ENCODE results near the gene TP53TG3E. TPM values are rescaled to one million over a fixed set of nuclear protein-coding genes. Genes with fewer than 3 reads are reported as not detected.
A peak's percentile ranks its signal among the peaks of the same experiment; 100 is the strongest.
"Not testable (repeated sequence)": the region's sequence is repeated elsewhere in the genome, so short reads cannot be mapped to it uniquely, and the experiment has no call there.

TP53TG3E gene, protein sequence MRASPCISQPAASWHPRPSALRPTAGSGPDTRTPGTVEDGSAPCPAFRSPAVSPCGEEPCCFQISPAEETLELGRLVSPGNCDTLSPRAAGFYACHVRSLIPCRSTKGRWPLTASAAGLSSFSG
- total RNA-seq (not detected), polyA plus RNA-seq (not detected)
- long read RNA-seq, donor 1 = 0 reads
- long read RNA-seq, donor 2 = 0 reads

DNA sequence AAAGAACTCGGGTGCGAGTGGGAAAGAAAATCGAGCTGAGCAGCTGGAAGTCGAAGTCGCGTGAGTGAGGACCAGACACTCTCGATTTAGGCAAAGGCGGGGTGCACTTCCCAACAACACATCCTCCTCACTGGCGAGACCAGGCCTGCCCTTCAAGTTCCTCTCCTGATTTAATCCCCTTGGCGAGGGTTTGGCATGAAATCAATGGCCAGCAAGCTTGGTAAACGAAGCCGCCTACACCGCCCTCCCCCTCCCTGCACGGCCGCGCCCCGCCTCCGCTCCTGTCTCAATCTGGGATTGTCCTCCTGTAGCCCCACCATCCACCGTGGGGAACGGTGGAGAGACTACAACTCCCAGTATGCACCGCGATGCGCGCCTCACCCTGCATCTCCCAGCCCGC is at the start of gene TP53TG3E:
Gene TP53TG3E (plus strand): TSS at position 301 of the 400 bp plus-strand sequence. CDS start 68 bp downstream, at position 369.
- H3K9me3 ChIP-seq; H3K27ac ChIP-seq; ATAC-seq; H3K4me1 ChIP-seq; DNase-seq; H3K36me3 ChIP-seq (ENCODE audit: insufficient read depth in 1 of 2, low read depth in 1 of 2); H3K4me3 ChIP-seq; H3K27me3 ChIP-seq (ENCODE audit: insufficient read depth in 3 of 3, low read length in 2 of 3); intact Hi-C loops (cut with DNase I): not testable (repeated sequence)
- no CpG with 5 or more reads among the region's 25 CpGs for WGBS, 3 donors

DNA sequence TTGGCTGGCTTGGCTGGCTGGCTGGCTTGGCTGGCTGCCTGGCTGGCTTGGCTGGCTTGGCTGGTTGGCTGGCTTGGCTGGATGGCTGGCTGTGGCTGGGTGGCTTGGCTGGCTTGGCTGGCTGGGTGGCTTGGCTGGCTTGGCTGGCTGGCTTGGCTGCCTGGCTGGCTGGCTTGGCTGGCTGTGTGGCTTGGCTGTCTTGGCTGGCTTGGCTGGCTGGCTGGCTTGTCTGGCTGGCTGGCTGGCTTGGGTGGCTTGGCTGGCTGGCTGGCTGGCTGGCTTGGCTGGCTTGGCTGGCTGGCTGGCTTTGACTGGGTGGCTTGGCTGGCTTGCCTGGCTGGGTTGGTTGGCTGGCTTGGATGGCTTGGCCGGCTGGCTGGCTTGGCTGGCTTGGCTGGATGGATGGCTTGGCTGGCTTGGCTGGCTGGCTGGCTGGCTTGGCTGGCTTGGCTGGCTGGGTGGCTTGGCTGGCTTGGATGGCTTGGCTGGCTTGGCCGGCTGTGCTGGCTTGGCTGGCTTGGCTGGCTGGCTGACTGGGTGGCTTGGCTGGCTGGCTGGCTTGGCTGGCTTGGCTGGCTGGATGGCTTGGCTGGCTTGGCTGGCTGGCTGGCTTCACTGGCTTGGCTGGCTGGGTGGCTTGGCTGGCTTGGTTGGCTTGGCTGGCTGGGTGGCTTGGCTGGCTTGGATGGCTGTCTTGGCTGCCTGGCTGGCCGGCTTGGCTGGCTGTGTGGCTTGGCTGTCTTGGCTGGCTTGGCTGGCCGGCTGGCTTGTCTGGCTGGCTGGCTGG is 32.3 kb downstream of the TP53TG3E start:
- H3K9me3 ChIP-seq; H3K27me3 ChIP-seq (ENCODE audit: insufficient read depth in 3 of 3, low read length in 2 of 3); ATAC-seq; H3K27ac ChIP-seq; H3K4me1 ChIP-seq; H3K4me3 ChIP-seq; intact Hi-C loops (cut with DNase I); H3K36me3 ChIP-seq (ENCODE audit: insufficient read depth in 1 of 2, low read depth in 1 of 2); DNase-seq: not testable (repeated sequence)
- WGBS, 3 donors = 46 to 76% (median 55%) methylated on average over 4 of the region's 4 CpGs

DNA sequence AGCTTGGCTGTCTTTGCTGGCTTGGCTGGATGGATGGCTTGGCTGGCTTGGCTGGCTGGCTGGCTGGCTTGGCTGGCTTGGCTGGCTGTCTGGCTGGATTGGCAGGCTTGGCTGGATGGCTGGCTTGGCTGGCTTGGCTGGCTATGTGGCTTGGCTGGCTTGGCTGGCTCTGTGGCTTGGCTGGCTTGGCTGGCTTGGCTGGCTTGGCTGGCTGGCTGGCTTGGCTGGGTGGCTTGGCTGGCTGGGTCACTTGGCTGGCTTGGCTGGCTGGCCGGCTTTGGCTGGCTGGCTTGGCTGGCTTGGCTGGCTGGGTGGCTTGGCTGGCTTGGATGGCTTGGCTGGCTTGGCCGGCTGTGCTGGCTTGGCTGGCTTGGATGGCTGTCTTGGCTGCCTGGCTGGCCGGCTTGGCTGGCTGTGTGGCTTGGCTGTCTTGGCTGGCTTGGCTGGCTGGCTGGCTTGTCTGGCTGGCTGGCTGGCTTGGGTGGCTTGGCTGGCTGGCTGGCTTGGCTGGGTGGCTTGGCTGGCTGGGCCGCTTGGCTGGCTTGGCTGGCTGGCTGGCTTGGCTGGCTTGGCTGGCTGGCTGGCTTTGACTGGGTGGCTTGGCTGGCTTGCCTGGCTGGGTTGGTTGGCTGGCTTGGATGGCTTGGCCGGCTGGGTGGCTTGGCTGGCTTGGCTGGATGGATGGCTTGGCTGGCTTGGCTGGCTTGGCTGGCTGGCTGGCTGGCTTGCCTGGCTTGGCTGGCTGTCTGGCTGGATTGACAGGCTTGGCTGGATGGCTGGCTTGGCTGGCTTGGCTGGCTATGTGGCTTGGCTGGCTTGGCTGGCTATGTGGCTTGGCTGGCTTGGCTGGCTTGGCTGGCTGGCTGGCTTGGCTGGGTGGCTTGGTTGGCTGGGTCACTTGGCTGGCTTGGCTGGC is 33.8 kb downstream of the TP53TG3E start:
- 50 to 72% (median 57%) methylated on average over 5 of the region's 5 CpGs for WGBS, 3 donors
- intact Hi-C loops (cut with DNase I); H3K4me3 ChIP-seq; H3K27ac ChIP-seq; H3K36me3 ChIP-seq (ENCODE audit: insufficient read depth in 1 of 2, low read depth in 1 of 2); H3K9me3 ChIP-seq; H3K4me1 ChIP-seq; DNase-seq; ATAC-seq; H3K27me3 ChIP-seq (ENCODE audit: insufficient read depth in 3 of 3, low read length in 2 of 3): not testable (repeated sequence)

DNA sequence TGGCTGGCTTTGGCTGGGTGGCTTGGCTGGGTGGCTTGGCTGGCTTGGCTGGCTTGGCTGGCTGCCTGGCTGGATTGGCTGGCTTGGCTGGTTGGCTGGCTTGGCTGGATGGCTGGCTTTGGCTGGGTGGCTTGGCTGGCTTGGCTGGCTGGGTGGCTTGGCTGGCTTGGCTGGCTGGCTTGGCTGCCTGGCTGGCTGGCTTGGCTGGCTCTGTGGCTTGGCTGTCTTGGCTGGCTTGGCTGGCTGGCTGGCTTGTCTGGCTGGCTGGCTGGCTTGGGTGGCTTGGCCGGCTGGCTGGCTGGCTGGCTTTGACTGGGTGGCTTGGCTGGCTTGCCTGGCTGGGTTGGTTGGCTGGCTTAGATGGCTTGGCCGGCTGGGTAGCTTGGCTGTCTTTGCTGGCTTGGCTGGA is 34.4 kb downstream of the TP53TG3E start:
- WGBS, 3 donors = 51 to 61% (median 54%) methylated on average over 2 of the region's 2 CpGs

DNA sequence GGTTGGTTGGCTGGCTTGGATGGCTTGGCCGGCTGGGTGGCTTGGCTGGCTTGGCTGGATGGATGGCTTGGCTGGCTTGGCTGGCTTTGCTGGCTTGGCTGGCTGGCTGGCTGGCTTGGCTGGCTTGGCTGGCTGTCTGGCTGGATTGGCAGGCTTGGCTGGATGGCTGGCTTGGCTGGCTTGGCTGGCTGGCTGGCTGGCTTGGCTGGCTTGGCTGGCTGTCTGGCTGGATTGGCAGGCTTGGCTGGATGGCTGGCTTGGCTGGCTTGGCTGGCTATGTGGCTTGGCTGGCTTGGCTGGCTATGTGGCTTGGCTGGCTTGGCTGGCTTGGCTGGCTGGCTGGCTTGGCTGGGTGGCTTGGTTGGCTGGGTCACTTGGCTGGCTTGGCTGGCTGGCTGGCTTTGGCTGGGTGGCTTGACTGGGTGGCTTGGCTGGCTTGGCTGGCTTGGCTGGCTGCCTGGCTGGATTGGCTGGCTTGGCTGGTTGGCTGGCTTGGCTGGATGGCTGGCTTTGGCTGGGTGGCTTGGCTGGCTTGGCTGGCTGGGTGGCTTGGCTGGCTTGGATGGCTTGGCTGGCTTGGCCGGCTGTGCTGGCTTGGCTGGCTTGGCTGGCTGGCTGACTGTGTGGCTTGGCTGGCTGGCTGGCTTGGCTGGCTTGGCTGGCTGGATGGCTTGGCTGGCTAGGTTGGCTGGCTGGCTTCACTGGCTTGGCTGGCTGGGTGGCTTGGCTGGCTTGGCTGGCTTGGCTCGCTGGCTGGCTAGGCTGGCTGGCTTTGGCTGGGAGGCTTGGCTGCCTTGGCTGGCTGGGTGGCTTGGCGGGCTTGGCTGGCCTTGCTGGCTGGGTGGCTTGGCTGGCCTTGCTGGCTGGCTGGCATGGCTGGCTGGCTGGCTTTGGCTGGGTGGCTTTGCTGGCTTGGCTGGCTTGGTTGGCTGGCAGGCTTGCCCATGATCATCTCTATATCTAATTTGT is 35.3 kb downstream of the TP53TG3E start:
- not testable (repeated sequence) for DNase-seq
- 56 to 73% (median 60%) methylated on average over 3 of the region's 4 CpGs for whole genome bisulfite sequencing, 3 donors

More for the DNA sequence above, 34.4 kb downstream of the TP53TG3E start:
- H3K4me3 ChIP-seq; H3K9me3 ChIP-seq; ATAC-seq; intact Hi-C loops (cut with DNase I); H3K27ac ChIP-seq; DNase-seq; H3K36me3 ChIP-seq (ENCODE audit: insufficient read depth in 1 of 2, low read depth in 1 of 2); H3K27me3 ChIP-seq (ENCODE audit: insufficient read depth in 3 of 3, low read length in 2 of 3); H3K4me1 ChIP-seq: not testable (repeated sequence)

More for the DNA sequence above, 35.3 kb downstream of the TP53TG3E start:
- H3K27me3 ChIP-seq (ENCODE audit: insufficient read depth in 3 of 3, low read length in 2 of 3); H3K27ac ChIP-seq; H3K36me3 ChIP-seq (ENCODE audit: insufficient read depth in 1 of 2, low read depth in 1 of 2); intact Hi-C loops (cut with DNase I); H3K4me1 ChIP-seq; H3K4me3 ChIP-seq; H3K9me3 ChIP-seq: not testable (repeated sequence)
- peak in 2 of 4 donors; percentile 37 to 66 for ATAC-seq

Other genes starting within 250 kb of the TP53TG3E start
- gene TP53TG3C, start 110.1 kb upstream of the TP53TG3E start, total RNA-seq = not detected
- under 1 TPM in 1 of 3 donors, not detected in 2; 0.46 TPM for gene TP53TG3C, start 110.1 kb upstream of the TP53TG3E start, polyA plus RNA-seq
- gene TP53TG3B, start 56.5 kb downstream of the TP53TG3E start, total RNA-seq = not detected
- gene TP53TG3B, start 56.5 kb downstream of the TP53TG3E start, polyA plus RNA-seq = under 1 TPM in 1 of 3 donors, not detected in 2; 0.06 TPM
- not detected for gene TP53TG3F, start 155.3 kb downstream of the TP53TG3E start, total RNA-seq
- gene TP53TG3F, start 155.3 kb downstream of the TP53TG3E start, polyA plus RNA-seq = not detected